HepG2 (cell line): ENCODE measurements around the gene CCDC9B. TPM values are rescaled to one million over a fixed set of nuclear protein-coding genes. Genes with fewer than 3 reads are reported as not detected.

ENCODE experiments used
- AHR ChIP-seq: IDR thresholded peaks from 2 replicates; pipeline ENCODE4 v1.6.1; 2018; ENCODE audit warnings: missing genetic modification reagents, missing compliant biosample characterization
- GABPA ChIP-seq, 2 experiments: IDR thresholded peaks; 2 replicates each; pipeline ENCODE4 v1.6.1; 2011 to 2016; ENCODE audit warnings: low read depth in 2 of 2, low read length in 1 of 2, missing biosample characterization in 1 of 2, missing genetic modification characterization in 1 of 2
- HNRNPL ChIP-seq: fragments of 200-400 bp; formaldehyde crosslinking; IDR thresholded peaks from 2 replicates; pipeline ENCODE4 v1.6.1; 2017; ENCODE audit warnings: mild to moderate bottlenecking, low read depth, low read length
- JUN ChIP-seq: sonication (generic); formaldehyde crosslinking; IDR thresholded peaks from 2 replicates; pipeline ENCODE4 v1.4.0; 2020; ENCODE audit warnings: mild to moderate bottlenecking, missing genetic modification reagents
- KLF11 ChIP-seq: IDR thresholded peaks from 2 replicates; pipeline ENCODE4 v1.6.1; 2016; ENCODE audit warnings: missing compliant biosample characterization
- POLR2A ChIP-seq, 2 experiments: IDR thresholded peaks; 2 replicates each; pipeline ENCODE4 v1.6.1; 2011; ENCODE audit warnings: low read depth in 2 of 2, low read length in 2 of 2, mild to moderate bottlenecking in 1 of 2, moderate library complexity in 1 of 2; ENCODE audit not compliant: insufficient read depth in 1 of 2
- TAF1 ChIP-seq: sonication (generic); formaldehyde crosslinking; IDR thresholded peaks from 2 replicates; pipeline ENCODE4 v1.4.0; 2020; ENCODE audit warnings: missing genetic modification reagents
- TEAD3 ChIP-seq: optimal IDR thresholded peaks from 2 replicates; pipeline ENCODE3; 2016; ENCODE audit warnings: borderline replicate concordance
- ZFP36L2 ChIP-seq: sonication (generic); formaldehyde crosslinking; IDR thresholded peaks from 2 replicates; pipeline ENCODE4 v1.4.0; 2020; ENCODE audit warnings: missing genetic modification reagents
- polyA plus RNA-seq, 8 experiments: library from polyadenylated mRNA; depleted of rRNA in 3 of 8; stranded (reverse) in 7 of 8; unstranded in 1 of 8; fragments of >200 nt; fragmentation: Illumina TruSeq in 4 of 8; extraction: Trizol in 4 of 8; gene quantifications; 2 replicates each; pipeline versions ENCODE4 v1.2.1 to v1.2.3, GENCODE V29; 2011 to 2016; ENCODE audit warnings: low read depth in 4 of 8, missing spikeins in 1 of 8, mixed read lengths in 1 of 8; ENCODE audit not compliant: insufficient read depth in 1 of 8
- total RNA-seq, 5 experiments: library from RNA; depleted of rRNA; stranded (reverse); fragments of >200 nt; fragmentation: Illumina TruSeq; extraction: Trizol; gene quantifications; 2 replicates each; pipeline ENCODE4 v1.2.3, GENCODE V29; 2016; ENCODE audit warnings: low read depth in 1 of 5
- TF ChIP-seq, protein P1 (sequence below): sonication (generic); formaldehyde crosslinking; IDR thresholded peaks from 2 replicates; pipeline ENCODE4 v1.5.1; 2020; ENCODE audit warnings: missing genetic modification reagents, mild to moderate bottlenecking, borderline replicate concordance
- TF ChIP-seq, protein P2 (sequence below): sonication (generic); formaldehyde crosslinking; IDR thresholded peaks from 2 replicates; pipeline ENCODE4 v1.9.0; 2021; ENCODE audit warnings: mild to moderate bottlenecking, missing genetic modification reagents
- TF ChIP-seq, protein P3 (sequence below): sonication (generic); formaldehyde crosslinking; IDR thresholded peaks from 2 replicates; pipeline ENCODE4 v1.5.1; 2020; ENCODE audit warnings: mild to moderate bottlenecking, missing genetic modification reagents, borderline replicate concordance

The CCDC9B gene
- total and polyA plus RNA-seq, 2 of the 13 experiments (the other 11 are each of a cell fraction or from before 2014, with no cell fraction given), result 0.98 to 1.6 TPM

DNA sequence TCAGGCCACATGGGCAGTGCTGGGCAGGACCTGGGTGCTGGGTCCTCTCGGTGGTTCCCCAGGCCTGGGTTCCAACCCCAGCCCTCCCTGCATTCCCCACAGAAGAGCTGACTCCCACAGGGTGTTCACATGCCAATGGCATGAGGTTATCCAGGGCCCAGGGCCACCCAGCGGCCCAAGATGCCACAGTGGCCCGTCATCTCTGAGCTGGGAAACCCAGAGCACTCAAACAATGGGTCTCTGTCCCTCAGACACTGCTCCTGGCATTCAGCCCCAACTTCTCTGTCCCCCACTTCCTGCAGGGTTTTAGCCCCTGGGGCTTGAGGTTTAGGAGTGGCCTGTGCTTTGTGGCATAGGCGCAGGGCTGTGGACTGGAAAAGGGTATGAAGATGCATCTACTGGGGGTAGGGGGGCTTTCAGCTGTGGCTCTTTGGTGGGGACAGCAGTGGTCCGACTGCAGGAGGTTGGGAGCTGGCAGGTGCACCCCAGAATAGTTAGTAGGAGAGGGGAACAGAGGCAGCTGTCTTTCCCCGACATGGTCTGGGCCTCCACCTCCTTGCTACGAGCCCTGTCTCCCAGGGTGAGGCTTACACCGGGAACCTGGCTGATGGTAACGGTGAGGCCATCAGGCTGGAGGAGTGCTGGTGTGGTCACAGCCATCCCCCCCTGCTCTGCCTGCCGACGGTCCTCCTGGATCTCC, 1.7 kb downstream of the CCDC9B start (continued):
- TF ChIP-seq, protein P1, sequence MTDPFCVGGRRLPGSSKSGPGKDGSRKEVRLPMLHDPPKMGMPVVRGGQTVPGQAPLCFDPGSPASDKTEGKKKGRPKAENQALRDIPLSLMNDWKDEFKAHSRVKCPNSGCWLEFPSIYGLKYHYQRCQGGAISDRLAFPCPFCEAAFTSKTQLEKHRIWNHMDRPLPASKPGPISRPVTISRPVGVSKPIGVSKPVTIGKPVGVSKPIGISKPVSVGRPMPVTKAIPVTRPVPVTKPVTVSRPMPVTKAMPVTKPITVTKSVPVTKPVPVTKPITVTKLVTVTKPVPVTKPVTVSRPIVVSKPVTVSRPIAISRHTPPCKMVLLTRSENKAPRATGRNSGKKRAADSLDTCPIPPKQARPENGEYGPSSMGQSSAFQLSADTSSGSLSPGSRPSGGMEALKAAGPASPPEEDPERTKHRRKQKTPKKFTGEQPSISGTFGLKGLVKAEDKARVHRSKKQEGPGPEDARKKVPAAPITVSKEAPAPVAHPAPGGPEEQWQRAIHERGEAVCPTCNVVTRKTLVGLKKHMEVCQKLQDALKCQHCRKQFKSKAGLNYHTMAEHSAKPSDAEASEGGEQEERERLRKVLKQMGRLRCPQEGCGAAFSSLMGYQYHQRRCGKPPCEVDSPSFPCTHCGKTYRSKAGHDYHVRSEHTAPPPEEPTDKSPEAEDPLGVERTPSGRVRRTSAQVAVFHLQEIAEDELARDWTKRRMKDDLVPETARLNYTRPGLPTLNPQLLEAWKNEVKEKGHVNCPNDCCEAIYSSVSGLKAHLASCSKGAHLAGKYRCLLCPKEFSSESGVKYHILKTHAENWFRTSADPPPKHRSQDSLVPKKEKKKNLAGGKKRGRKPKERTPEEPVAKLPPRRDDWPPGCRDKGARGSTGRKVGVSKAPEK, result no peak
- peak in 1 of 2 experiments; percentile 11; a peak in 1 of 4 replicates for TF ChIP-seq POLR2A (IDR thresholded peaks at IDR 0.05; ENCODE audit: insufficient read depth in 1 of 2, low read depth in 2 of 2, low read length in 2 of 2)
- no peak for TF ChIP-seq GABPA (IDR thresholded peaks at IDR 0.05; ENCODE audit: low read depth, low read length)
- TF ChIP-seq GABPA (CRISPR knock-in tag; IDR thresholded peaks at IDR 0.05; ENCODE audit: low read depth), result no peak
- TF ChIP-seq TEAD3, result peak; percentile 81
- TF ChIP-seq TAF1 (CRISPR knock-in tag), result peak; percentile 16; the same call in 1 of the 2 replicates
- TF ChIP-seq AHR (CRISPR knock-in tag), result no peak
- TF ChIP-seq, protein P2, sequence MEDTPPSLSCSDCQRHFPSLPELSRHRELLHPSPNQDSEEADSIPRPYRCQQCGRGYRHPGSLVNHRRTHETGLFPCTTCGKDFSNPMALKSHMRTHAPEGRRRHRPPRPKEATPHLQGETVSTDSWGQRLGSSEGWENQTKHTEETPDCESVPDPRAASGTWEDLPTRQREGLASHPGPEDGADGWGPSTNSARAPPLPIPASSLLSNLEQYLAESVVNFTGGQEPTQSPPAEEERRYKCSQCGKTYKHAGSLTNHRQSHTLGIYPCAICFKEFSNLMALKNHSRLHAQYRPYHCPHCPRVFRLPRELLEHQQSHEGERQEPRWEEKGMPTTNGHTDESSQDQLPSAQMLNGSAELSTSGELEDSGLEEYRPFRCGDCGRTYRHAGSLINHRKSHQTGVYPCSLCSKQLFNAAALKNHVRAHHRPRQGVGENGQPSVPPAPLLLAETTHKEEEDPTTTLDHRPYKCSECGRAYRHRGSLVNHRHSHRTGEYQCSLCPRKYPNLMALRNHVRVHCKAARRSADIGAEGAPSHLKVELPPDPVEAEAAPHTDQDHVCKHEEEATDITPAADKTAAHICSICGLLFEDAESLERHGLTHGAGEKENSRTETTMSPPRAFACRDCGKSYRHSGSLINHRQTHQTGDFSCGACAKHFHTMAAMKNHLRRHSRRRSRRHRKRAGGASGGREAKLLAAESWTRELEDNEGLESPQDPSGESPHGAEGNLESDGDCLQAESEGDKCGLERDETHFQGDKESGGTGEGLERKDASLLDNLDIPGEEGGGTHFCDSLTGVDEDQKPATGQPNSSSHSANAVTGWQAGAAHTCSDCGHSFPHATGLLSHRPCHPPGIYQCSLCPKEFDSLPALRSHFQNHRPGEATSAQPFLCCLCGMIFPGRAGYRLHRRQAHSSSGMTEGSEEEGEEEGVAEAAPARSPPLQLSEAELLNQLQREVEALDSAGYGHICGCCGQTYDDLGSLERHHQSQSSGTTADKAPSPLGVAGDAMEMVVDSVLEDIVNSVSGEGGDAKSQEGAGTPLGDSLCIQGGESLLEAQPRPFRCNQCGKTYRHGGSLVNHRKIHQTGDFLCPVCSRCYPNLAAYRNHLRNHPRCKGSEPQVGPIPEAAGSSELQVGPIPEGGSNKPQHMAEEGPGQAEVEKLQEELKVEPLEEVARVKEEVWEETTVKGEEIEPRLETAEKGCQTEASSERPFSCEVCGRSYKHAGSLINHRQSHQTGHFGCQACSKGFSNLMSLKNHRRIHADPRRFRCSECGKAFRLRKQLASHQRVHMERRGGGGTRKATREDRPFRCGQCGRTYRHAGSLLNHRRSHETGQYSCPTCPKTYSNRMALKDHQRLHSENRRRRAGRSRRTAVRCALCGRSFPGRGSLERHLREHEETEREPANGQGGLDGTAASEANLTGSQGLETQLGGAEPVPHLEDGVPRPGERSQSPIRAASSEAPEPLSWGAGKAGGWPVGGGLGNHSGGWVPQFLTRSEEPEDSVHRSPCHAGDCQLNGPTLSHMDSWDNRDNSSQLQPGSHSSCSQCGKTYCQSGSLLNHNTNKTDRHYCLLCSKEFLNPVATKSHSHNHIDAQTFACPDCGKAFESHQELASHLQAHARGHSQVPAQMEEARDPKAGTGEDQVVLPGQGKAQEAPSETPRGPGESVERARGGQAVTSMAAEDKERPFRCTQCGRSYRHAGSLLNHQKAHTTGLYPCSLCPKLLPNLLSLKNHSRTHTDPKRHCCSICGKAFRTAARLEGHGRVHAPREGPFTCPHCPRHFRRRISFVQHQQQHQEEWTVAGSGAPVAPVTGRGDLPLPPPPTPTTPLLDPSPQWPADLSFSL (CRISPR knock-in tag), result no peak
- TF ChIP-seq HNRNPL, result 0 out of 2 replicates have a peak, but pooled peaks have one; percentile 64
- peak; percentile 66; the same call in 1 of the 2 replicates for TF ChIP-seq JUN (CRISPR knock-in tag)
- TF ChIP-seq KLF11 (CRISPR knock-in tag), result no peak
- TF ChIP-seq ZFP36L2 (CRISPR knock-in tag), result no peak
- TF ChIP-seq, protein P3, sequence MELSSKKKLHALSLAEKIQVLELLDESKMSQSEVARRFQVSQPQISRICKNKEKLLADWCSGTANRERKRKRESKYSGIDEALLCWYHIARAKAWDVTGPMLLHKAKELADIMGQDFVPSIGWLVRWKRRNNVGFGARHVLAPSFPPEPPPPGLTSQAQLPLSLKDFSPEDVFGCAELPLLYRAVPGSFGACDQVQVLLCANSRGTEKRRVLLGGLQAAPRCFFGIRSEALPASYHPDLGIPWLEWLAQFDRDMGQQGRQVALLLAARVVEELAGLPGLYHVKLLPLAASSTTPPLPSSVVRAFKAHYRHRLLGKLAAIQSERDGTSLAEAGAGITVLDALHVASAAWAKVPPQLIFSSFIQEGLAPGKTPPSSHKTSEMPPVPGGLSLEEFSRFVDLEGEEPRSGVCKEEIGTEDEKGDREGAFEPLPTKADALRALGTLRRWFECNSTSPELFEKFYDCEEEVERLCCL (CRISPR knock-in tag), result no peak
